PFSK-1 (cell line): ENCODE measurements around the gene ASIC2.

Experiments used
- POLR2AphosphoS5 ChIP-seq: IDR thresholded peaks from 2 replicates; pipeline ENCODE4 v1.6.1; 2012; ENCODE audit warnings: low read depth, mild to moderate bottlenecking, control low read depth, low read length, moderate library complexity
- SIN3A ChIP-seq: IDR thresholded peaks from 2 replicates; pipeline ENCODE4 v1.6.1; 2012; ENCODE audit warnings: mild to moderate bottlenecking, low read length, moderate library complexity, borderline replicate concordance; ENCODE audit not compliant: insufficient read depth

GRCh38 chr17:33015716-33016346, 277.3 kb downstream of the ASIC2 start:
- no peak for TF ChIP-seq POLR2AphosphoS5
- no peak for TF ChIP-seq SIN3A
